Lower leg skin (tissue), 3 donors: ENCODE results near the gene DGKI.

Source experiments
- POLR2A ChIP-seq, 2 donors: fragments of 450-650 bp; IDR thresholded peaks; one replicate each; pipeline ENCODE4 v1.6.1; 2016 to 2017; ENCODE audit warnings: antibody characterized with exemption in 2 of 2, mild to moderate bottlenecking in 1 of 2, moderate library complexity in 1 of 2
- TF ChIP-seq, protein P1 (sequence below), 3 donors: fragments of 450-650 bp; IDR thresholded peaks; one replicate each; pipeline ENCODE4 v1.5.1; 2016; ENCODE audit warnings: antibody characterized with exemption in 3 of 3, mild to moderate bottlenecking in 3 of 3, moderate library complexity in 2 of 3

DNA sequence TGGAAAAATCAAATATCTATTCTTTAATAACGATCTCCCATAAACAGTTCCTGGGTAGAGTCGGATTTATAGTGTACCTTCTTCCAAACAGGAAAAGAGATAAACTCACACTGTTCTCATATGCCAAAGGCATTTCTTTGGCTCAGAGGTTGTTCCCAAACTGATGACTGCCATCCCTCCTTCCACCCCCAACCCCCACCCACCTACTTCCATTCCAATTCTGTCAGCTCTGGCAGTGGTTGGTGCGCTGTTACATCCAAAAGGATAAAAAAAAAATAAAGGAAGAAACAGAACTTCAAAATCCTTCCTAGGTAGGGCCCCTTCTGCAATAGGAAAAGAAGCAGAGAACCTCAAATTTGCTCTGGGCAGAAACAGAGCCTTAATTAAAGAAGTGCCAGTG is 104.7 kb downstream of the DGKI start:
- TF ChIP-seq, protein P1, sequence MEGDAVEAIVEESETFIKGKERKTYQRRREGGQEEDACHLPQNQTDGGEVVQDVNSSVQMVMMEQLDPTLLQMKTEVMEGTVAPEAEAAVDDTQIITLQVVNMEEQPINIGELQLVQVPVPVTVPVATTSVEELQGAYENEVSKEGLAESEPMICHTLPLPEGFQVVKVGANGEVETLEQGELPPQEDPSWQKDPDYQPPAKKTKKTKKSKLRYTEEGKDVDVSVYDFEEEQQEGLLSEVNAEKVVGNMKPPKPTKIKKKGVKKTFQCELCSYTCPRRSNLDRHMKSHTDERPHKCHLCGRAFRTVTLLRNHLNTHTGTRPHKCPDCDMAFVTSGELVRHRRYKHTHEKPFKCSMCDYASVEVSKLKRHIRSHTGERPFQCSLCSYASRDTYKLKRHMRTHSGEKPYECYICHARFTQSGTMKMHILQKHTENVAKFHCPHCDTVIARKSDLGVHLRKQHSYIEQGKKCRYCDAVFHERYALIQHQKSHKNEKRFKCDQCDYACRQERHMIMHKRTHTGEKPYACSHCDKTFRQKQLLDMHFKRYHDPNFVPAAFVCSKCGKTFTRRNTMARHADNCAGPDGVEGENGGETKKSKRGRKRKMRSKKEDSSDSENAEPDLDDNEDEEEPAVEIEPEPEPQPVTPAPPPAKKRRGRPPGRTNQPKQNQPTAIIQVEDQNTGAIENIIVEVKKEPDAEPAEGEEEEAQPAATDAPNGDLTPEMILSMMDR (IDR thresholded peaks at IDR 0.05): no peak
- no peak for TF ChIP-seq POLR2A (IDR thresholded peaks at IDR 0.05)
